A673 (cell line): ENCODE measurements around the gene GALM. TPM values are rescaled to one million over a fixed set of nuclear protein-coding genes. Genes with fewer than 3 reads are reported as not detected.
"Not testable (repeated sequence)": the region's sequence is repeated elsewhere in the genome, so short reads cannot be mapped to it uniquely, and the experiment has no call there.

Experiments used
- BruUV-seq: library from RNA; stranded (reverse); fragments of 400-500 nt; replicated peaks from 2 replicates; lab custom pipeline; 2021; lab: Mats Ljungman, UMichigan
- CTCF ChIA-PET: fragments of 300-600 bp; sonication (Branson Sonifier 250); formaldehyde crosslinking; loops from one replicate; lab custom pipeline; 2022; ENCODE audit warnings: antibody characterized with exemption; lab: Charles Lee
- POLR2A ChIA-PET: fragments of 300-600 bp; sonication (Branson Sonifier 250); formaldehyde crosslinking; loops from one replicate; lab custom pipeline; 2022; ENCODE audit warnings: antibody characterized with exemption; ENCODE audit not compliant: low non-redundant PET; lab: Charles Lee
- DNase-seq: peaks from one replicate; pipeline ENCODE4 v3.0.0-alpha.2; 2015; ENCODE audit warnings: low spot score
- H3K27ac ChIP-seq: fragments of 200-600 bp; sonication (generic); 2 replicates; pipeline ENCODE4 v1.5.1; 2016; ENCODE audit warnings: mixed run types, low read depth, mild to moderate bottlenecking, mixed read lengths, antibody characterized with exemption, low read length; ENCODE audit not compliant: poor library complexity, severe bottlenecking
- H3K27me3 ChIP-seq: fragments of 200-600 bp; sonication (generic); replicated peaks from 2 replicates; pipeline ENCODE4 v1.6.1; 2017; ENCODE audit warnings: mixed run types, low read depth, mild to moderate bottlenecking, mixed read lengths, antibody characterized with exemption, low read length; ENCODE audit not compliant: insufficient read depth, poor library complexity
- H3K36me3 ChIP-seq: fragments of 200-600 bp; sonication (generic); 2 replicates; pipeline ENCODE4 v1.6.1; 2016; ENCODE audit warnings: mixed run types, mild to moderate bottlenecking, mixed read lengths, antibody characterized with exemption, low read length; ENCODE audit not compliant: insufficient read depth, poor library complexity, severe bottlenecking
- H3K4me1 ChIP-seq: fragments of 200-600 bp; sonication (generic); 2 replicates; pipeline ENCODE4 v1.6.1; 2017; ENCODE audit warnings: mixed run types, mild to moderate bottlenecking, mixed read lengths, antibody characterized with exemption, low read length; ENCODE audit not compliant: insufficient read depth, poor library complexity, severe bottlenecking
- H3K4me3 ChIP-seq: fragments of 200-600 bp; sonication (generic); 2 replicates; pipeline ENCODE4 v1.5.1; 2016; ENCODE audit warnings: low read depth, mixed run types, mild to moderate bottlenecking, mixed read lengths, low read length; ENCODE audit not compliant: poor library complexity, severe bottlenecking
- H3K9me3 ChIP-seq: fragments of 200-600 bp; sonication (generic); 2 replicates; pipeline ENCODE4 v1.6.1; 2016; ENCODE audit warnings: mixed run types, low read depth, mild to moderate bottlenecking, mixed read lengths, antibody characterized with exemption, low read length; ENCODE audit not compliant: poor library complexity, severe bottlenecking
- EZH2 ChIP-seq: fragments of 200-600 bp; sonication (generic); IDR thresholded peaks from 2 replicates; pipeline ENCODE4 v1.6.1; 2017; ENCODE audit warnings: borderline replicate concordance, low read depth, mild to moderate bottlenecking, mixed read lengths, antibody characterized with exemption, low read length; ENCODE audit not compliant: poor library complexity, severe bottlenecking
- intact Hi-C: fragments of 100-400 bp; cut with micrococcal nuclease; formaldehyde crosslinking; loops from one replicate; pipeline ENCODE4 v1.10.0; 2022; ENCODE audit not compliant: unreplicated experiment
- total RNA-seq: library from RNA; stranded (reverse); gene quantifications from 2 replicates; pipeline ENCODE4 v1.2.3, GENCODE V29; 2021
- TF ChIP-seq, protein P1 (sequence below): fragments of 300-800, 200-600 bp; sonication (generic); conservative IDR thresholded peaks from 2 replicates; pipeline ENCODE4 v1.5.1; 2017; ENCODE audit warnings: low read depth, mild to moderate bottlenecking, antibody characterized with exemption, low read length, moderate library complexity, mixed read lengths

The GALM gene
- total RNA-seq, 1 experiment from 2014 or later = 6.6 TPM

DNA sequence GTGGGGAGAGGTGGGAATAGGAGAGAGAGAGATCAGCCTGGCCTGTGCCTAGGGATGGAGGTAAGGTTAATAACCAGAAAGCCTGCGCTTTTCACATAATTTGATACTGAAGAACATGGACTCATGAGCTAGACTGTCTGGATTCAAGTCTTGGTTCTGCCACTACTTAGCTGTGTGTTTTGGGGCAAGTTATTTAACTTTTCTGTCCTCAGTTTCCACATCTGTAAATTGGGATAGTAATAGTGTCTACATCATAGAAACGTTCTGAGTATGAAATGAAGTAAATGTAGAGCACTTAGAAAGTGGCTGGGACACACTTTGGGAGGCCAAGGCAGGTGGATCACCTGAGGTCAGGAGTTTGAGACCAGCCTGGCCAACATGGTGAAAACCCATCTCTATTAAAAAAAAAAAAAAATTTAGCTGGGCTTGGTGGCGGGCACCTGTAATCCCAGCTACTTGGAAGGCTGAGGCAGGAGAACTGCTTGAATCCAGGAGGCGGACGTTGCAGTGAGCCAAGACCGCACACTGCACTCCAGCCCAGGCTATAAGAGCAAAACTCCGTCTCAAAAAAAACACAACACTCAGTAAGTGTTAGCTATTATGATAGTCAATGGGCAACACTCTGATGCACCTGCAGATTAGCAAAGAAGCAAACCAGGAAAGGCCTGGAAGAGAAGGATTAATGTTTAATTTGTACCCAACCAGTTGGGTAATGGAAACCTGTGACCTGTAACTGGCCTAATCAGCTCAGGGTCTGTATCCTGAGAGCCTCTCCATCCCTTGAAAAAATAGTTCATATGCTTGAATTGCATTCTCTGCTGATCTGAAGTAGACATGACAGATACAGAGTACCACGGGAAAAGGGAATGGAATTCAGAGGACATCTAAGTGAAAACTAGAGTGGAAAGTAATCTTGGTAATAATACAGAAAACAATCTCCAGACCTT, 6.8 kb downstream of the GALM start:
- H3K27ac ChIP-seq = no peak overlapping the region
- ChIA-PET POLR2A (no interaction called here), CTCF (no interaction called here)
- no peak overlapping the region for H3K4me3 ChIP-seq
- no peaks in the 10 kb centered on the region for H3K4me1 ChIP-seq
- H3K36me3 ChIP-seq = no peaks in the 10 kb centered on the region
- intact Hi-C loops = no loop called here
- no TSS peak for BruUV-seq
- no peak for DNase-seq
- H3K9me3 ChIP-seq = no peaks in the 10 kb centered on the region
- H3K27me3 ChIP-seq = no peaks in the 10 kb centered on the region
- TF ChIP-seq EZH2 = no peak
- TF ChIP-seq, protein P1, sequence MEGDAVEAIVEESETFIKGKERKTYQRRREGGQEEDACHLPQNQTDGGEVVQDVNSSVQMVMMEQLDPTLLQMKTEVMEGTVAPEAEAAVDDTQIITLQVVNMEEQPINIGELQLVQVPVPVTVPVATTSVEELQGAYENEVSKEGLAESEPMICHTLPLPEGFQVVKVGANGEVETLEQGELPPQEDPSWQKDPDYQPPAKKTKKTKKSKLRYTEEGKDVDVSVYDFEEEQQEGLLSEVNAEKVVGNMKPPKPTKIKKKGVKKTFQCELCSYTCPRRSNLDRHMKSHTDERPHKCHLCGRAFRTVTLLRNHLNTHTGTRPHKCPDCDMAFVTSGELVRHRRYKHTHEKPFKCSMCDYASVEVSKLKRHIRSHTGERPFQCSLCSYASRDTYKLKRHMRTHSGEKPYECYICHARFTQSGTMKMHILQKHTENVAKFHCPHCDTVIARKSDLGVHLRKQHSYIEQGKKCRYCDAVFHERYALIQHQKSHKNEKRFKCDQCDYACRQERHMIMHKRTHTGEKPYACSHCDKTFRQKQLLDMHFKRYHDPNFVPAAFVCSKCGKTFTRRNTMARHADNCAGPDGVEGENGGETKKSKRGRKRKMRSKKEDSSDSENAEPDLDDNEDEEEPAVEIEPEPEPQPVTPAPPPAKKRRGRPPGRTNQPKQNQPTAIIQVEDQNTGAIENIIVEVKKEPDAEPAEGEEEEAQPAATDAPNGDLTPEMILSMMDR = no peak

- POLR2A ChIA-PET = no interaction called here
- Histone ChIP-seq H3K27me3 (no peaks in the 10 kb centered on the region), H3K9me3 (no peaks in the 10 kb centered on the region), H3K27ac (no peak overlapping the region), H3K4me3 (no peak overlapping the region), H3K36me3 (no peaks in the 10 kb centered on the region), H3K4me1 (no peaks in the 10 kb centered on the region)
- TF ChIP-seq, protein P1 = no peak
- TF ChIP-seq EZH2 = no peak
- CTCF ChIA-PET = no interaction called here
- DNase-seq = no peak
- intact Hi-C loops = no loop called here
- BruUV-seq = no TSS peak
Measured at GRCh38 chr2:38676681-38677080, 10.8 kb downstream of the GALM start.

- POLR2A ChIA-PET, BruUV-seq, CTCF ChIA-PET: not testable (repeated sequence)
Measured at GRCh38 chr2:38680868-38681267, 15.0 kb downstream of the GALM start.

More at GRCh38 chr2:38680868-38681267, 15.0 kb downstream of the GALM start:
- H3K27me3 ChIP-seq, H3K9me3 ChIP-seq, intact Hi-C loops, H3K4me3 ChIP-seq, DNase-seq, H3K36me3 ChIP-seq, H3K27ac ChIP-seq, H3K4me1 ChIP-seq: not testable (repeated sequence)
